ENCODE results near the gene REST. TPM values are rescaled to one million over a fixed set of nuclear protein-coding genes. Genes with fewer than 3 reads are reported as not detected.

REST gene
- total and polyA plus RNA-seq, 2 of the 8 experiments (the other 6 are each of a cell fraction or from before 2014, with no cell fraction given), result 10.2 to 66.3 TPM

- H3K4ac ChIP-seq (replicated peaks; ENCODE audit: insufficient read length, low read depth, low read length), result no peak overlapping the region
- no peak overlapping the region for H4K5ac ChIP-seq (ENCODE audit: insufficient read length, low read depth, low read length)
- H4K91ac ChIP-seq (replicated peaks; ENCODE audit: insufficient read length, low read length), result no peak overlapping the region
- H3K4me2 ChIP-seq (ENCODE audit: insufficient read depth in 1 of 2, low read depth in 2 of 2, low read length in 2 of 2), result no peak overlapping the region
- 95% methylated on average over 2 of the region's 2 CpGs; no CpG with 5 or more reads in 1 of the 2 experiments for WGBS, 2 experiments (ENCODE audit: extremely low coverage in 1 of 2, insufficient coverage in 1 of 2, insufficient read length in 1 of 2, insufficient replicate concordance in 2 of 2, low coverage in 1 of 2, low lambda C conversion rate in 2 of 2, missing lambda C conversion rate in 1 of 2)
- no peak overlapping the region for H3K23ac ChIP-seq (ENCODE audit: insufficient read length)
- H3K27ac ChIP-seq (ENCODE audit: low read depth, low read length), result no peak overlapping the region
- no peak overlapping the region for H3K18ac ChIP-seq (ENCODE audit: extremely low read depth, low read length)
- H2BK20ac ChIP-seq (ENCODE audit: low read length), result no peak overlapping the region
- no peak overlapping the region for H3K56ac ChIP-seq (replicated peaks; ENCODE audit: insufficient read length, low read depth, low read length)
- no peaks in the 10 kb centered on the region; a peak in 1 of 7 replicates for H3K27me3 ChIP-seq (replicated peaks in 1 of 4; ENCODE audit: control insufficient read depth in 3 of 4, extremely low read depth in 1 of 4, insufficient read depth in 3 of 4, low read length in 3 of 4)
- H3K9me3 ChIP-seq (ENCODE audit: insufficient read depth in 2 of 2, low read depth in 1 of 2, low read length in 1 of 2), result no peaks in the 10 kb centered on the region
- H4K8ac ChIP-seq (ENCODE audit: extremely low read depth, insufficient read depth, low read length), result no peak overlapping the region
- H2BK5ac ChIP-seq (ENCODE audit: low read depth, low read length), result no peak overlapping the region
- peaks cover 5% of the 10 kb centered on the region for H3K79me1 ChIP-seq (ENCODE audit: low read depth, low read length)
- H3K4me3 ChIP-seq (ENCODE audit: extremely low read depth in 1 of 4, insufficient read depth in 2 of 4, low read depth in 3 of 4, low read length in 4 of 4), result no peak overlapping the region
- no peak for TF ChIP-seq CBX8 (IDR thresholded peaks at IDR 0.05; ENCODE audit: borderline replicate concordance, low read depth, low read length)
- TF ChIP-seq BACH1 (IDR thresholded peaks at IDR 0.05; ENCODE audit: low read length), result no peak
- no peak for TF ChIP-seq TAF1 (IDR thresholded peaks at IDR 0.05; ENCODE audit: low read depth, low read length)
- no peak for TF ChIP-seq CHD1 (IDR thresholded peaks at IDR 0.05; ENCODE audit: low read depth, low read length)
- no peak for TF ChIP-seq CTBP2 (IDR thresholded peaks at IDR 0.05; ENCODE audit: borderline replicate concordance, insufficient read depth, insufficient read length, low read length)
- TF ChIP-seq FOSL1 (IDR thresholded peaks at IDR 0.05; ENCODE audit: insufficient read depth, low read depth, low read length), result no peak
- no peak for TF ChIP-seq SP4 (IDR thresholded peaks at IDR 0.05; ENCODE audit: low read length)
- TF ChIP-seq SP2 (IDR thresholded peaks at IDR 0.05; ENCODE audit: low read length), result no peak
- no peak overlapping the region for H3K14ac ChIP-seq (ENCODE audit: insufficient read length)
- H3K79me2 ChIP-seq (ENCODE audit: control insufficient read depth in 1 of 2, insufficient read depth in 2 of 2, low read length in 2 of 2), result peaks cover 4 to 23% of the 10 kb centered on the region in 2 experiments
- FAIRE-seq (no peak), DNase-seq (ENCODE audit: low read depth in 1 of 2, low spot score in 2 of 2) (no peak)
- no peak overlapping the region for H2AK5ac ChIP-seq (ENCODE audit: low read depth, low read length)
- ChIA-PET CTCF (ENCODE audit: partially characterized antibody) (interaction anchor here (1.2 kb wide), 1 partner anchor 18 kb away, joined by 3 read pairs; no protein-coding TSS in a partner anchor), POLR2A (ENCODE audit: partially characterized antibody) (interaction anchor here (1.5 kb wide), 1 partner anchor 8 kb away, joined by 4 read pairs; no protein-coding TSS in a partner anchor)
- H2AFZ ChIP-seq (ENCODE audit: low read length), result no peak overlapping the region
- H2BK12ac ChIP-seq (ENCODE audit: low read depth, low read length), result no peak overlapping the region
- peaks cover 5% of the 10 kb centered on the region; the same call in 1 of the 2 replicates for H3K23me2 ChIP-seq (ENCODE audit: low read depth, low read length)
- H3K36me3 ChIP-seq (ENCODE audit: control insufficient read depth in 2 of 4, insufficient read depth in 4 of 4, low read length in 3 of 4), result peaks cover 8 to 58% (median 31%) of the 10 kb centered on the region in 4 experiments; a peak in 6 of 8 replicates
- H3K4me1 ChIP-seq (replicated peaks in 1 of 4; ENCODE audit: control insufficient read depth in 3 of 4, insufficient read depth in 4 of 4, low read length in 3 of 4), result peaks cover 0 to 4% (median 0%) of the 10 kb centered on the region in 4 experiments; a peak in 3 of 7 replicates
- peaks cover 4% of the 10 kb centered on the region in 2 experiments for H4K20me1 ChIP-seq (replicated peaks in 1 of 2; ENCODE audit: control insufficient read depth in 1 of 2, insufficient read depth in 2 of 2, low read length in 2 of 2)
- no peak overlapping the region for H3K9ac ChIP-seq (replicated peaks in 1 of 4; ENCODE audit: extremely low read depth in 1 of 4, low read depth in 3 of 4, low read length in 3 of 4)
- H2BK15ac ChIP-seq (ENCODE audit: low read length), result no peak overlapping the region
- no peak overlapping the region for H2BK120ac ChIP-seq (replicated peaks; ENCODE audit: low read depth, low read length)
Observed at GRCh38 chr4:56971383-56971782, 63.7 kb downstream of the REST start.

All from H1 (cell line).